WERI-Rb-1 (cell line): ENCODE results near the gene GSG1.
A peak's percentile ranks its signal among the peaks of the same experiment; 100 is the strongest.

Source experiments
- DNase-seq: peaks from one replicate; pipeline ENCODE4 v3.0.0-alpha.2; 2020
- H3K27ac ChIP-seq: fragments of 250-450 bp; sonication (Bioruptor Pico); 2 replicates; pipeline ENCODE4 v1.5.1; 2020; ENCODE audit warnings: mild to moderate bottlenecking, moderate library complexity
- H3K27me3 ChIP-seq: fragments of 250-450 bp; sonication (Bioruptor Pico); 2 replicates; pipeline ENCODE4 v1.5.1; 2021; ENCODE audit warnings: mild to moderate bottlenecking, low read depth, moderate library complexity; ENCODE audit not compliant: insufficient read depth, severe bottlenecking
- H3K36me3 ChIP-seq: fragments of 250-450 bp; sonication (Bioruptor Pico); 2 replicates; pipeline ENCODE4 v1.5.1; 2020; ENCODE audit warnings: mild to moderate bottlenecking, moderate library complexity
- H3K4me3 ChIP-seq: 2 replicates; pipeline ENCODE4 v1.5.1; 2011; ENCODE audit warnings: low read depth, mild to moderate bottlenecking, control low read depth, low read length
- H3K9me3 ChIP-seq: fragments of 250-450 bp; sonication (Bioruptor Pico); 2 replicates; pipeline ENCODE4 v1.5.1; 2021; ENCODE audit warnings: mild to moderate bottlenecking, moderate library complexity; ENCODE audit not compliant: severe bottlenecking
- CTCF ChIP-seq: IDR thresholded peaks from 2 replicates; pipeline ENCODE4 v1.5.1; 2011; ENCODE audit warnings: low read depth, mild to moderate bottlenecking, control low read depth, inconsistent platforms, low read length

The GSG1 gene

GRCh38 chr12:13099844-13100604, 3.4 kb downstream of the GSG1 start:
- Histone ChIP-seq H3K36me3 (no peaks in the 10 kb centered on the region), H3K9me3 (no peaks in the 10 kb centered on the region), H3K27ac (no peak overlapping the region; the same call in 1 of the 2 replicates), H3K27me3 (no peaks in the 10 kb centered on the region), H3K4me3 (peak overlapping the region; percentile 50; the same call in 1 of the 2 replicates)
- DNase-seq: no peak
- no peak for TF ChIP-seq CTCF

DNA sequence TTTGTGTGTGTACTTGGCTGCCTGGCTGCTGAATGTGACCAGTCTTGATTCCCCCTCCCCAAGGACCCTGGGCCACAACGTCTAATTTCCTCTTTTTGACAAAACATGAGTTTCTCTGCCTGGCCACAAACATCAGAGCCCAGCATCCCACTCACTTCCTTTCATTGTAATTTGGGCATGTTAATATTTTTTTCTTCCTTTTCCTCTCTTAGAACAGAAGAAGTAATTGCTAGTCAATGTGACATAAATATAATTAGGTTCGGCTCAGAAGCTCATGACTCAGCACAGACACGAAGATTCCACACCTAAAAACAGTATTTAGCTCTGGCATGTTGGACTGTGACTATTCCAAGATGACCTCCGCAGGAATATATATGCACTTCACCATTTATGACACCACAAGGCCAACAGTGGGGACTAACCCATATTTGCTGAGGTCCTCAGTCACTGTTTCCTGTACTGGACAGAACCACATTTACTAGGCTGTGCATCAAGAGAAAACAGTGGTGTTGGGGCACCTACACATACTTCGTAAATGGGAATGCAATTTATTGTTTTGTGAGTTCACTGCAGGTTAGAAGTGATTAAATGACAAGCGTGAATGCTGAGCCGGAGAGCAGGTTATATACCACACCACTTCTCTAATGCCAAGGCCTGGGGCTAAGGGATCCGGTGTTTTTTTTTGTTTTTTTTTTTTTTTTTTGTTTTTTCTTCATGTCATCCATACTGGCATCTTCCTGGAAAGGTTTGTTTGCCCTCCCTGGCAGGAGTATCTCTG, 4.2 kb downstream of the GSG1 start:
- peak overlapping the region; percentile 21 for H3K27ac ChIP-seq
- H3K27me3 ChIP-seq: no peaks in the 10 kb centered on the region
- H3K36me3 ChIP-seq: no peaks in the 10 kb centered on the region
- no peak for DNase-seq
- no peak for TF ChIP-seq CTCF
- no peak overlapping the region for H3K4me3 ChIP-seq
- no peaks in the 10 kb centered on the region for H3K9me3 ChIP-seq

DNA sequence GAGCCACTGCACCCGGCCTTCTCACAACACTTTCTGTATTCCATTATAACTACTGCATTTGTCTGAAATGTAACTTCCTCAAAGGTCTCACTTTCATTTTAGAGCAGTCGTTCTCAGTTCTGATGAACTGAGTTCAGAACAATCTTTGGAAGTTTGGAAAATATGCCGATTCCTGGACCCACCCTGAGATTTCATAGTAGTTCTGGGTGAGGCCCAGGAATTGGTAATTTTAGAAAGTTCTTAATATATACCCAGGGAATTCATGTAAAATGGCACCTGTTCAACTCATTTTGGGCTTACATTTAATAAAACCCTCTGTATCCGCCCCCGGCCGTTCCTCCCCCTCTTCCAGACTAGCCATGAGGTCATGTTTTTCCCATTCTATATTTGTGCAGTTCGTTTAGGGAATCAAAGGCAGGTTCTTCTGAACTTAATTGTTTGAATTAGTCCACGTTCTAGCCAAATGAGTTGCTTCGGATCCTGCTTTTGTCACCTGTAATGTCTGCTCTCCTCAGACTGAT, 5.9 kb downstream of the GSG1 start:
- DNase-seq: no peak
- no peaks in the 10 kb centered on the region for H3K9me3 ChIP-seq
- no peak overlapping the region for H3K4me3 ChIP-seq
- TF ChIP-seq CTCF: no peak
- no peaks in the 10 kb centered on the region for H3K27me3 ChIP-seq
- no peaks in the 10 kb centered on the region; the same call in 1 of the 2 replicates for H3K36me3 ChIP-seq
- H3K27ac ChIP-seq: peak overlapping the region; percentile 53

GRCh38 chr12:13095266-13095995, 8.0 kb downstream of the GSG1 start:
- Histone ChIP-seq H3K27me3 (no peaks in the 10 kb centered on the region), H3K27ac (peak overlapping the region; percentile 96), H3K4me3 (peak overlapping the region; percentile 98), H3K36me3 (peaks cover 21% of the 10 kb centered on the region), H3K9me3 (no peaks in the 10 kb centered on the region)
- peak; percentile 85 for DNase-seq
- TF ChIP-seq CTCF: no peak

DNA sequence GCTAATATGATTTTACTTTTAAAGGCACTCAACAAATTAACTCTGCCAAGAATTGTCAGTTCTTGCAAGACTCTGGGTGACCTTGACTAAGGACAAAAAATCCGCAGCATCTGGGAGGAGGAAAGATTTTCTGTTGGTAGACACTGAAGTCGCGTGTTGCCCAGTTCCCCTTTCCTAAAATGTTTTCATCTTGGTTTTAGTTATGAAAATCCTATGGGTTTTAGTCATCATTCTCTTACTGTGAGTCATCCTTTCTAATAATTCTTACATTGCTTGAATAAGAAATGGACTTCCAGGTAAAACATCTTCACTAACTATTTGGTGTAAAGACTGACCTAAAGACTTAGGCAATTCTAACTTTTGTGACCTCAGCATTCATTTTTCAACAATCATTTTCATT, 9.1 kb downstream of the GSG1 start:
- no peak for TF ChIP-seq CTCF
- peak; percentile 40 for DNase-seq
- no peaks in the 10 kb centered on the region for H3K9me3 ChIP-seq
- H3K36me3 ChIP-seq: peaks cover 32% of the 10 kb centered on the region
- no peaks in the 10 kb centered on the region for H3K27me3 ChIP-seq
- peak overlapping the region; percentile 98 for H3K4me3 ChIP-seq
- peak overlapping the region; percentile 96 for H3K27ac ChIP-seq
